ENCODE measurements around the gene CHCHD3. TPM values are rescaled to one million over a fixed set of nuclear protein-coding genes. Genes with fewer than 3 reads are reported as not detected.

CHCHD3 gene
- total RNA-seq, 1 donor from 2014 or later, result 57.1 TPM

- intact Hi-C loops (cut with micrococcal nuclease), result no loop called here
Measured at GRCh38 chr7:132752431-132752830, 329.5 kb downstream of the CHCHD3 start.

- intact Hi-C loops (cut with micrococcal nuclease), result no loop called here
Measured at GRCh38 chr7:132751244-132751647, 330.6 kb downstream of the CHCHD3 start.

GRCh38 chr7:132750530-132751217 is 331.2 kb downstream of the CHCHD3 start:
- intact Hi-C loops (cut with micrococcal nuclease), result no loop called here

- intact Hi-C loops (cut with micrococcal nuclease), result no loop called here
Measured at GRCh38 chr7:132750096-132750495, 331.8 kb downstream of the CHCHD3 start.

- intact Hi-C loops (cut with micrococcal nuclease), result no loop called here
Measured at GRCh38 chr7:132745510-132745909, 336.4 kb downstream of the CHCHD3 start.

GRCh38 chr7:132743974-132744373 is 337.9 kb downstream of the CHCHD3 start:
- intact Hi-C loops (cut with micrococcal nuclease), result no loop called here

- intact Hi-C loops (cut with micrococcal nuclease), result no loop called here
Measured at GRCh38 chr7:132742189-132742612, 339.7 kb downstream of the CHCHD3 start.

- intact Hi-C loops (cut with micrococcal nuclease), result no loop called here
Measured at GRCh38 chr7:132740176-132740575, 341.7 kb downstream of the CHCHD3 start.

- intact Hi-C loops (cut with micrococcal nuclease), result no loop called here
Measured at GRCh38 chr7:132739271-132739955, 342.5 kb downstream of the CHCHD3 start.

- intact Hi-C loops (cut with micrococcal nuclease), result no loop called here
Measured at GRCh38 chr7:132738254-132738653, 343.6 kb downstream of the CHCHD3 start.

- intact Hi-C loops (cut with micrococcal nuclease), result no loop called here
Measured at GRCh38 chr7:132735476-132735875, 346.4 kb downstream of the CHCHD3 start.

Other genes starting within 250 kb of the CHCHD3 start
- 74.2 and 76.2 TPM in 2 replicates for gene EXOC4, start 171.0 kb upstream of the CHCHD3 start, total RNA-seq